NAMALWA (cell line): ENCODE data around the gene TMEM169.

ENCODE experiments used
- DNase-seq: peaks from one replicate; pipeline ENCODE4 v3.0.0-alpha.2; 2015; ENCODE audit warnings: low spot score

The TMEM169 gene

GRCh38 chr2:216104691-216105090 is 23.0 kb downstream of the TMEM169 start:
- DNase-seq: no peak

GRCh38 chr2:216107320-216107719 is 25.6 kb downstream of the TMEM169 start:
- DNase-seq: no peak

GRCh38 chr2:216107760-216108159 is 26.0 kb downstream of the TMEM169 start:
- no peak for DNase-seq

- DNase-seq: peak; percentile 29
These were observed 26.7 kb downstream of the TMEM169 start for GRCh38 chr2:216108310-216108966.

GRCh38 chr2:216108967-216109921 is 27.5 kb downstream of the TMEM169 start, which contains the start of gene XRCC5:
Gene XRCC5, plus strand, starts transcription at chr2:216109348. Its CDS starts 89 bp downstream, at chr2:216109437.
- DNase-seq: peak; percentile 98

GRCh38 chr2:216109962-216110614 is 28.4 kb downstream of the TMEM169 start:
- peak; percentile 71 for DNase-seq

GRCh38 chr2:216110620-216111019 is 28.9 kb downstream of the TMEM169 start:
- DNase-seq: no peak

- DNase-seq: no peak
These were observed 29.4 kb downstream of the TMEM169 start for GRCh38 chr2:216111122-216111521.

GRCh38 chr2:216112926-216113325 is 31.2 kb downstream of the TMEM169 start:
- no peak for DNase-seq

GRCh38 chr2:216113572-216113971 is 31.9 kb downstream of the TMEM169 start:
- DNase-seq: peak; percentile 46

GRCh38 chr2:216114382-216114713 is 32.6 kb downstream of the TMEM169 start:
- DNase-seq: no peak

GRCh38 chr2:216114714-216115531 is 33.2 kb downstream of the TMEM169 start:
- peak; percentile 99 for DNase-seq

GRCh38 chr2:216116418-216116817 is 34.7 kb downstream of the TMEM169 start:
- DNase-seq: no peak

GRCh38 chr2:216117561-216118340 is 36.0 kb downstream of the TMEM169 start:
- DNase-seq: no peak

- no peak for DNase-seq
These were observed 36.8 kb downstream of the TMEM169 start for GRCh38 chr2:216118474-216118873.

- no peak for DNase-seq
These were observed 37.4 kb downstream of the TMEM169 start for GRCh38 chr2:216119146-216119545.

- no peak for DNase-seq
These were observed 38.3 kb downstream of the TMEM169 start for GRCh38 chr2:216119986-216120385.

GRCh38 chr2:216121255-216121654 is 39.5 kb downstream of the TMEM169 start:
- no peak for DNase-seq

- DNase-seq: no peak
These were observed 45.2 kb downstream of the TMEM169 start for GRCh38 chr2:216126943-216127342.

GRCh38 chr2:216130346-216130971 is 48.7 kb downstream of the TMEM169 start:
- DNase-seq: no peak
